Measurements from ENCODE around the gene SELENOF.
"Not testable (repeated sequence)": the region's sequence is repeated elsewhere in the genome, so short reads cannot be mapped to it uniquely, and the experiment has no call there.

SELENOF gene

GRCh38 chr1:86822459-86822858 lies 91.5 kb downstream of the SELENOF start:
- in situ Hi-C loops (cut with MboI; ENCODE audit: low sequenced_read_pairs): no loop called here

GRCh38 chr1:86821956-86822355 lies 92.0 kb downstream of the SELENOF start:
- in situ Hi-C loops (cut with MboI; ENCODE audit: low sequenced_read_pairs): no loop called here

GRCh38 chr1:86819970-86820369 lies 94.0 kb downstream of the SELENOF start:
- in situ Hi-C loops (cut with MboI; ENCODE audit: low sequenced_read_pairs): not testable (repeated sequence)

GRCh38 chr1:86817246-86817826 lies 96.6 kb downstream of the SELENOF start:
- in situ Hi-C loops (cut with MboI; ENCODE audit: low sequenced_read_pairs): not testable (repeated sequence)

- in situ Hi-C loops (cut with MboI; ENCODE audit: low sequenced_read_pairs): not testable (repeated sequence)
Observed at GRCh38 chr1:86814118-86814517, 99.8 kb downstream of the SELENOF start.
